ENCODE measurements around the gene CDKL1. TPM values are rescaled to one million over a fixed set of nuclear protein-coding genes. Genes with fewer than 3 reads are reported as not detected.
A peak's percentile ranks its signal among the peaks of the same experiment; 100 is the strongest.

Gene CDKL1
- total RNA-seq, 4 donors from 2014 or later: 11.2 to 17.7 (median 12.3) TPM

DNA sequence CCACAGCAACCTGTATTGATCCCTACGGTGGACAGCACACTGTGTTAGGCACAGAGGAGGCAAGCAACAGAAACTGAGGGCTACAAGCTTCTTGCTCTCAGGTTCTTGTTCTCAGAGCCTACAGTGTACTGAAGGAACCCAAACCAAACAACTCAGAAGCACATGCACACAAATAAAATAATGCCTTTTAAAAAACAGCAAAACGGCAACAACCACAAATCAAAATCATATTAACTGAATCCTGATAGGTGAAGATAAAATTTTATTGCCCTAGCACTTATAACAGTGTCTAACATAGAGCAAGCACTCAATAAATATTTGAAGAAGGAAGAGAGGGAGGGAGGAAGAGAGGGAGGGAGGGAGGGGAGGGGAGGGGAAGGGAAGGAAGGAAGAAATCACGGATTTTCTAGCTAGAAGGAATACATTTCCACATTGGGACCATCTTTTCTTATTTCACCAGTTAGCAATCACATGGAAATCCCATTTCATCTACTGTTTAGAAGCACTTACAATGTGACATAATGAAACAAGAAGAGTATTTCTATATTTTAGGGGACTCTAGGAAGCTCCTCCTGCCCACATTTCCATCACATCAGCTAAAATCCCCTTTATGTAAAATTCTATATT lies 57.4 kb downstream of the CDKL1 start:
- 79% methylated on average over 3 of the region's 3 CpGs for WGBS
- Histone ChIP-seq H3K27me3 (no peaks in the 10 kb centered on the region), H3K27ac (replicated peaks in 1 of 4) (no peak overlapping the region), H3K36me3 (peaks cover 0 to 11% (median 3%) of the 10 kb centered on the region in 4 donors), H3K9me3 (no peaks in the 10 kb centered on the region), H3K4me1 (peaks cover 37 to 55% (median 48%) of the 10 kb centered on the region in 4 donors), H3K4me3 (no peak overlapping the region)
- intact Hi-C loops (cut with DNase I): loop anchor here (10.0 kb wide), 1 partner anchor 116 kb away; no protein-coding TSS in a partner anchor
- TF ChIP-seq, protein P1, sequence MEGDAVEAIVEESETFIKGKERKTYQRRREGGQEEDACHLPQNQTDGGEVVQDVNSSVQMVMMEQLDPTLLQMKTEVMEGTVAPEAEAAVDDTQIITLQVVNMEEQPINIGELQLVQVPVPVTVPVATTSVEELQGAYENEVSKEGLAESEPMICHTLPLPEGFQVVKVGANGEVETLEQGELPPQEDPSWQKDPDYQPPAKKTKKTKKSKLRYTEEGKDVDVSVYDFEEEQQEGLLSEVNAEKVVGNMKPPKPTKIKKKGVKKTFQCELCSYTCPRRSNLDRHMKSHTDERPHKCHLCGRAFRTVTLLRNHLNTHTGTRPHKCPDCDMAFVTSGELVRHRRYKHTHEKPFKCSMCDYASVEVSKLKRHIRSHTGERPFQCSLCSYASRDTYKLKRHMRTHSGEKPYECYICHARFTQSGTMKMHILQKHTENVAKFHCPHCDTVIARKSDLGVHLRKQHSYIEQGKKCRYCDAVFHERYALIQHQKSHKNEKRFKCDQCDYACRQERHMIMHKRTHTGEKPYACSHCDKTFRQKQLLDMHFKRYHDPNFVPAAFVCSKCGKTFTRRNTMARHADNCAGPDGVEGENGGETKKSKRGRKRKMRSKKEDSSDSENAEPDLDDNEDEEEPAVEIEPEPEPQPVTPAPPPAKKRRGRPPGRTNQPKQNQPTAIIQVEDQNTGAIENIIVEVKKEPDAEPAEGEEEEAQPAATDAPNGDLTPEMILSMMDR (IDR thresholded peaks at IDR 0.05): no peak
- TF ChIP-seq POLR2AphosphoS5 (IDR thresholded peaks at IDR 0.05) (no peak), POLR2A (IDR thresholded peaks at IDR 0.05; ENCODE audit: low read depth) (no peak), EP300 (IDR thresholded peaks at IDR 0.05) (no peak)
- DNase-seq (ENCODE audit: extremely low spot score): peak; percentile 68

DNA sequence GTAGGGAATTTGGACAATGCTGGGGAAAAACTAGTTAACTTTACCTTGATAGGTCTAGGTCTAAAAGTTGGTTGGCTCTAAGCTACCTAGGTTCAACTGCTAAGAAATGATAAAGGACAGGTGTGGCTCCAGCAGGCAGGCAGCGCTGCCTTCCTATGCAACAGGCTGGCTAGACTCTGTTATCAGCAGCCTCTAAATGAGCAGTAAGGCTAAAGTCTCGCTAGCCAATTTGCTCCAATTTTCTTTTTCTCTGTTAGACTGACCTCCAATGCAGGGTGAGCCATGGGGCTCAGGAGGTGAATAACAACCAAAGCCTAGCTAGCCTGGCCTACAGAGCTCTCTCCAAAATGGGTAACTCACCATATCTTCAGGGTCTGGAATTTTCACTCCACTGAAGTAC lies 58.1 kb downstream of the CDKL1 start:
- intact Hi-C loops (cut with DNase I): loop anchor here (10.0 kb wide), 1 partner anchor 116 kb away; no protein-coding TSS in a partner anchor
- H3K4me3 ChIP-seq: no peak overlapping the region
- H3K27ac ChIP-seq (replicated peaks in 1 of 4): no peak overlapping the region
- WGBS: 92% methylated on average over 2 of the region's 2 CpGs
- peaks cover 0 to 11% (median 3%) of the 10 kb centered on the region in 4 donors for H3K36me3 ChIP-seq
- peaks cover 37 to 49% (median 41%) of the 10 kb centered on the region in 4 donors for H3K4me1 ChIP-seq
- TF ChIP-seq POLR2A (IDR thresholded peaks at IDR 0.05; ENCODE audit: low read depth): no peak
- H3K9me3 ChIP-seq: no peaks in the 10 kb centered on the region
- peak; percentile 21 for DNase-seq (ENCODE audit: extremely low spot score)
- H3K27me3 ChIP-seq: no peaks in the 10 kb centered on the region

DNA sequence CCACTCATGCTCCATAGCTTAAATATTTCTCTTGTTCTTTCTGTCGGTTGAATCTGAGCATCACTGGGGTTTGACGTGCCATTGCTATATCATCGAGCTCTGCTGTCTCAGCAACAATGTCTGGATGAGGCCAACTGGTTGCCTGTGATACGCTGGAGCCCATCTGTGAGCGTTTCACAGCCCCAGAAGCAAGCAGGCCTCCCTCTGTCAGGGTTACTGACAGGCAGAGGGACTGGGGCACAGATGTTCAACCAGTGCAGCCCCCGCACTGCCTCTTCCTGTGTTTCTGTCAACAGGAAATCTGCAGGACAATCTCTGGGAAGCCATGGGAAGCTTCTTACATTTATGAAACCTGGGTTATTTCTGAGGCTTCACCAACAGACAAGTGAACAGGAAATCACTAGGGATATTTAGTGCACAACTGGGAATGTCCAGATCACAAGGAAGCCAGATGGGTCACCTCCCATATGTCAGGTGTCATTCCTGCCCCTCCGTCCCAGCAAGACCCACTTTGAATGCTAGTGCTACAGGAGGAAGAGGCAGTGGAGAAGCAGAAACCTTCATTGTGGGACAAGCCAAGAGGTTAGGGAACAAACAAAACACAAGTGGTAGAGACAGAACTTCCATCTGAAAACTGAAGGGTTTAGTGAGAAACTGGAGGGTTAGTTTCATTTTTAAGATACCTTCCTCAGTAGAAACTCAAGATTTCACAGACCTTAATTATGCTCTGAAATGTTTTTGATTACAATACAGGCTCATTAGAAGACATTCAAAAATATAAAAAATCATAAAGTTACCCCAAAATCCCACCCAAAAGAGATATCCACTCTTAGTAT lies 60.5 kb downstream of the CDKL1 start:
- peaks cover 24 to 30% (median 26%) of the 10 kb centered on the region in 4 donors for H3K4me1 ChIP-seq
- H3K4me3 ChIP-seq: peak overlapping the region in 2 of 4 donors; percentile 1 to 15
- WGBS: 51% methylated on average over 7 of the region's 7 CpGs
- TF ChIP-seq POLR2A (IDR thresholded peaks at IDR 0.05; ENCODE audit: low read depth): no peak
- peak in 1 of 2 donors; percentile 8 for TF ChIP-seq POLR2AphosphoS5 (IDR thresholded peaks at IDR 0.05)
- H3K9me3 ChIP-seq: no peaks in the 10 kb centered on the region
- no peaks in the 10 kb centered on the region for H3K27me3 ChIP-seq
- peak; percentile 91 for DNase-seq (ENCODE audit: extremely low spot score)
- H3K27ac ChIP-seq (replicated peaks in 1 of 4): peak overlapping the region; percentile 35 to 73 (median 62)
- H3K36me3 ChIP-seq: peaks cover 0 to 11% (median 7%) of the 10 kb centered on the region in 4 donors
- intact Hi-C loops (cut with DNase I): loop anchor here (10.0 kb wide), 1 partner anchor 119 kb away; no protein-coding TSS in a partner anchor

DNA sequence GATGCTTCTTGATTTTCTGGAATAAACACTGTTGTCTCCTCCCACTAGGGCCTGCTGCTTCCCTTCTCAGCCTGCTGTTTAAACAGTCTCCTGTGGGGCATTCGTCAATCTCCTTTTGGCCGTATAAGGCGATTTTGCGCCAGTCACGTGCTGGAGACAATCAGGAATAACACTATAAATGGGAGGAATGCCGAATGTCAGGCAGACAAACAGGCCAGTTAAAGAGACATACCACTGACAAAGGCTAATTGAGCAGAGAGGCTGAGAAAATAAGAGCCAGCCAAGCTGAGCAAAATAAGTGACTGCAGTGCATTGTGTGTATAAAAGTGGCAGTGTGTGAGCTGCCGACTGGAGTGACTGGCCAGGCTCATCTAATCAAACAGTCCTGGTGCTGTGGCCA lies 61.3 kb downstream of the CDKL1 start:
- Histone ChIP-seq H3K4me3 (no peak overlapping the region), H3K4me1 (peaks cover 24 to 30% (median 26%) of the 10 kb centered on the region in 4 donors), H3K9me3 (no peaks in the 10 kb centered on the region), H3K27ac (replicated peaks in 1 of 4) (peak overlapping the region; percentile 35 to 73 (median 62)), H3K27me3 (no peaks in the 10 kb centered on the region), H3K36me3 (peaks cover 0 to 13% (median 8%) of the 10 kb centered on the region in 4 donors)
- TF ChIP-seq, protein P1 (IDR thresholded peaks at IDR 0.05): no peak
- TF ChIP-seq EP300 (IDR thresholded peaks at IDR 0.05) (no peak), POLR2AphosphoS5 (IDR thresholded peaks at IDR 0.05) (peak; percentile 18 to 59), POLR2A (IDR thresholded peaks at IDR 0.05; ENCODE audit: low read depth) (no peak)
- peak; percentile 82 for DNase-seq (ENCODE audit: extremely low spot score)
- WGBS: 28% methylated on average over 7 of the region's 7 CpGs
- intact Hi-C loops (cut with DNase I): loop anchor here (10.0 kb wide), 1 partner anchor 119 kb away; no protein-coding TSS in a partner anchor

DNA sequence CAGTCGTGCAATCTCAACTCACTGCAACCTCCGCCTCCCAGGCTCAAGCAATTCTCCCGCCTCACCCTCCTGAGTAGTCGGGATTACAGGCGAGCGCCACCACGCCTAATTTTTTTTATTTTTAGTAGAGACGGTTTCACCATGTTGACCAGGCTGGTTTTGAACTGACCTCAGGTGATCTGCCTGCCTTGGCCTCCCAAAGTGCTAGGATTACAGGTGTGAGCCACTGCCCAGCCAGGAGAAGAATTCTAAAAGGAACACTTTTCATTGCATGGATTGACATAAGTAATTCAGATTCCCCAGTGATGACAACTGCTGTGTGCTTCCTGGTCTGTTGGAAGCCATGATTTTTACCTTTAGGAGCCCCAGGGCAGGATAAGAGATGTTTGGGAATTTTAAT lies 62.5 kb downstream of the CDKL1 start:
- Histone ChIP-seq H3K9me3 (no peaks in the 10 kb centered on the region), H3K36me3 (peaks cover 0 to 19% (median 11%) of the 10 kb centered on the region in 4 donors), H3K4me3 (no peak overlapping the region), H3K27ac (replicated peaks in 1 of 4) (no peak overlapping the region), H3K4me1 (peaks cover 24 to 30% (median 26%) of the 10 kb centered on the region in 4 donors), H3K27me3 (no peaks in the 10 kb centered on the region)
- TF ChIP-seq POLR2AphosphoS5 (IDR thresholded peaks at IDR 0.05) (no peak), EP300 (IDR thresholded peaks at IDR 0.05) (no peak), POLR2A (IDR thresholded peaks at IDR 0.05; ENCODE audit: low read depth) (no peak)
- TF ChIP-seq, protein P1 (IDR thresholded peaks at IDR 0.05): no peak
- intact Hi-C loops (cut with DNase I): loop anchor here (10.0 kb wide), 1 partner anchor 121 kb away; no protein-coding TSS in a partner anchor
- WGBS: 94% methylated on average over 8 of the region's 8 CpGs
- DNase-seq (ENCODE audit: extremely low spot score): peak; percentile 10
